HepG2 (cell line): Measurements from ENCODE around the gene ASCC2. TPM values are rescaled to one million over a fixed set of nuclear protein-coding genes. Genes with fewer than 3 reads are reported as not detected.

Source experiments
- ATAC-seq: fragments of 200-7000 bp; cut with Tn5 transposase; 3 replicates; pipeline ENCODE4 v1.9.1; 2020; ENCODE audit warnings: mild to moderate bottlenecking, moderate library complexity
- BruUV-seq: library from RNA; stranded (reverse); fragments of 400-500 nt; replicated peaks from 2 replicates; lab custom pipeline; 2021; lab: Mats Ljungman, UMichigan
- CTCF ChIA-PET: fragments of 300-600 bp; formaldehyde crosslinking; extraction: SDS; loops from one replicate; lab custom pipeline; 2021; ENCODE audit warnings: low total read pairs, inconsistent platforms, low intra/inter-chr PET ratio; lab: Yijun Ruan, JAX
- POLR2A ChIA-PET: fragments of 350-600 bp; sonication (Branson Sonifier 250); formaldehyde crosslinking; loops from one replicate; lab custom pipeline; 2020; ENCODE audit warnings: antibody characterized with exemption, inconsistent platforms; lab: Yijun Ruan, JAX
- DNase-seq: peaks from one replicate; pipeline ENCODE4 v3.0.0-alpha.2; 2015; ENCODE audit warnings: low spot score
- FAIRE-seq: peaks from 3 replicates; lab custom pipeline; 2011; peaks lifted over from hg19 to GRCh38; lab: Jason Lieb, UNC
- H2AFZ ChIP-seq: one replicate; pipeline ENCODE4 v1.6.1; 2011; ENCODE audit warnings: low read length, inconsistent platforms
- H3K27ac ChIP-seq: fragments of 300-600 bp; 3 replicates; pipeline ENCODE4 v1.8.0; 2011; ENCODE audit warnings: mixed run types, mild to moderate bottlenecking, mixed read lengths, low read length, inconsistent platforms; ENCODE audit not compliant: insufficient read depth; ENCODE audit errors: extremely low read length
- H3K27me3 ChIP-seq, 2 experiments: fragments of 200-600 bp in 1 of 2; 2 replicates in 1 of 2; 3 replicates in 1 of 2; pipeline versions ENCODE4 v1.6.0 to v1.8.0; 2011; ENCODE audit warnings: low read length in 2 of 2, mild to moderate bottlenecking in 2 of 2, moderate library complexity in 2 of 2, inconsistent platforms in 1 of 2; ENCODE audit not compliant: insufficient read depth in 2 of 2, control insufficient read depth in 1 of 2
- H3K36me3 ChIP-seq, 2 experiments: fragments of 200-600 bp in 1 of 2; replicated peaks in 1 of 2; 2 replicates in 1 of 2; 3 replicates in 1 of 2; pipeline versions ENCODE4 v1.5.1 to v1.8.0; 2011; ENCODE audit warnings: low read length in 2 of 2, inconsistent platforms in 1 of 2; ENCODE audit not compliant: insufficient read depth in 2 of 2, control insufficient read depth in 1 of 2
- H3K4me1 ChIP-seq: 2 replicates; pipeline ENCODE4 v1.5.1; 2012; ENCODE audit warnings: low read length, inconsistent platforms; ENCODE audit not compliant: insufficient read depth
- H3K4me2 ChIP-seq: 2 replicates; pipeline ENCODE4 v1.6.0; 2011; ENCODE audit warnings: low read depth, low read length, inconsistent platforms
- H3K4me3 ChIP-seq, 3 experiments: fragments of 200-600 bp in 1 of 3; sonication (generic), shearing (Covaris generic) in 1 of 3; replicated peaks in 1 of 3; 2 replicates each; pipeline ENCODE4 v1.5.1; 2011 to 2016; ENCODE audit warnings: low read length in 3 of 3, inconsistent platforms in 2 of 3, low read depth in 2 of 3, mild to moderate bottlenecking in 2 of 3, control low read depth in 1 of 3, mixed read lengths in 1 of 3; ENCODE audit not compliant: insufficient read depth in 1 of 3
- H3K79me2 ChIP-seq: one replicate; pipeline ENCODE4 v1.6.1; 2011; ENCODE audit warnings: low read length, inconsistent platforms; ENCODE audit not compliant: insufficient read depth
- H3K9ac ChIP-seq: 2 replicates; pipeline ENCODE4 v1.6.0; 2011; ENCODE audit warnings: mild to moderate bottlenecking, low read depth, low read length, inconsistent platforms; ENCODE audit not compliant: insufficient read depth
- H3K9me3 ChIP-seq: 2 replicates; pipeline ENCODE4 v1.5.1; 2012; ENCODE audit warnings: mild to moderate bottlenecking, low read length
- H4K20me1 ChIP-seq: 2 replicates; pipeline ENCODE4 v1.6.0; 2011; ENCODE audit warnings: inconsistent platforms, mild to moderate bottlenecking, low read length, moderate library complexity; ENCODE audit not compliant: insufficient read depth
- ATF7-NPFF ChIP-seq: sonication (generic); formaldehyde crosslinking; IDR thresholded peaks from 2 replicates; pipeline ENCODE4 v1.8.1; 2023; ENCODE audit warnings: mild to moderate bottlenecking, low read depth, missing genetic modification reagents, moderate library complexity
- HES4 ChIP-seq: sonication (generic); formaldehyde crosslinking; IDR thresholded peaks from 2 replicates; pipeline ENCODE4 v1.9.0; 2021; ENCODE audit warnings: mild to moderate bottlenecking, missing genetic modification reagents, borderline replicate concordance
- HMGXB4 ChIP-seq, 2 experiments: sonication (generic) in 1 of 2; formaldehyde crosslinking in 1 of 2; IDR thresholded peaks; 2 replicates each; pipeline versions ENCODE4 v1.4.0 to v1.6.1; 2018 to 2020; ENCODE audit warnings: missing genetic modification reagents in 2 of 2, borderline replicate concordance in 1 of 2, low read depth in 1 of 2, mild to moderate bottlenecking in 1 of 2, missing biosample characterization in 1 of 2
- KDM5A ChIP-seq: fragments of 200-600 bp; sonication (generic); IDR thresholded peaks from 2 replicates; pipeline ENCODE4 v1.7.0; 2018; ENCODE audit warnings: antibody characterized with exemption, mild to moderate bottlenecking, low read length, borderline replicate concordance
- MAF1 ChIP-seq: sonication (generic); formaldehyde crosslinking; IDR thresholded peaks from 2 replicates; pipeline ENCODE4 v1.5.0; 2020; ENCODE audit warnings: missing genetic modification reagents, borderline replicate concordance
- MXI1 ChIP-seq: IDR thresholded peaks from 3 replicates; pipeline ENCODE4 v1.6.1; 2012; ENCODE audit warnings: low read depth, low read length, inconsistent platforms, borderline replicate concordance
- NAIF1 ChIP-seq: sonication (generic); formaldehyde crosslinking; IDR thresholded peaks from 2 replicates; pipeline ENCODE4 v1.5.0; 2020; ENCODE audit warnings: mild to moderate bottlenecking, missing genetic modification reagents, borderline replicate concordance
- NKX3-1 ChIP-seq: sonication (generic); formaldehyde crosslinking; IDR thresholded peaks from 2 replicates; pipeline ENCODE4 v1.5.0; 2020; ENCODE audit warnings: missing genetic modification reagents
- PHF21A ChIP-seq: sonication (generic); formaldehyde crosslinking; IDR thresholded peaks from 2 replicates; pipeline ENCODE4 v1.5.0; 2020; ENCODE audit warnings: mild to moderate bottlenecking, missing genetic modification reagents
- POLR2G ChIP-seq: fragments of 200-400 bp; formaldehyde crosslinking; IDR thresholded peaks from 2 replicates; pipeline ENCODE4 v1.6.1; 2018; ENCODE audit warnings: mild to moderate bottlenecking, low read depth, low read length, moderate library complexity
- RAD21 ChIP-seq: fragments of 450-650 bp; formaldehyde crosslinking; IDR thresholded peaks from 2 replicates; pipeline ENCODE4 v1.5.0; 2020; ENCODE audit warnings: mild to moderate bottlenecking
- REL ChIP-seq: sonication (generic); formaldehyde crosslinking; conservative IDR thresholded peaks from 2 replicates; pipeline ENCODE4 v1.8.0; 2022; ENCODE audit warnings: mild to moderate bottlenecking, missing genetic modification reagents, moderate library complexity
- SIN3A ChIP-seq: IDR thresholded peaks from 2 replicates; pipeline ENCODE4 v1.6.1; 2011; ENCODE audit warnings: low read depth, mild to moderate bottlenecking, control low read depth, low read length, borderline replicate concordance
- XRCC5 ChIP-seq: fragments of 200-400 bp; formaldehyde crosslinking; optimal IDR thresholded peaks from 2 replicates; pipeline ENCODE3; 2017; ENCODE audit warnings: mild to moderate bottlenecking, low read length
- ZFP82 ChIP-seq: sonication (generic); formaldehyde crosslinking; IDR thresholded peaks from 2 replicates; pipeline ENCODE4 v1.5.1; 2020; ENCODE audit warnings: mild to moderate bottlenecking, missing genetic modification reagents, borderline replicate concordance
- ZNF160 ChIP-seq: sonication (generic); formaldehyde crosslinking; IDR thresholded peaks from 2 replicates; pipeline ENCODE4 v1.8.0; 2022; ENCODE audit warnings: mild to moderate bottlenecking, inconsistent platforms, missing genetic modification reagents
- ZNF235 ChIP-seq: sonication (generic); formaldehyde crosslinking; IDR thresholded peaks from 2 replicates; pipeline ENCODE4 v1.8.1; 2023; ENCODE audit warnings: mild to moderate bottlenecking, missing genetic modification reagents, borderline replicate concordance
- ZNF264 ChIP-seq: sonication (generic); formaldehyde crosslinking; IDR thresholded peaks from 2 replicates; pipeline ENCODE4 v1.4.0; 2020; ENCODE audit warnings: missing genetic modification reagents
- ZNF709 ChIP-seq: sonication (generic); formaldehyde crosslinking; IDR thresholded peaks from 2 replicates; pipeline ENCODE4 v1.5.0; 2020; ENCODE audit warnings: mild to moderate bottlenecking, missing genetic modification reagents
- ZNF749 ChIP-seq: sonication (generic); formaldehyde crosslinking; IDR thresholded peaks from 2 replicates; pipeline ENCODE4 v1.8.0; 2022; ENCODE audit warnings: mild to moderate bottlenecking, missing genetic modification reagents, moderate library complexity, borderline replicate concordance
- ZNF891 ChIP-seq: sonication (generic); formaldehyde crosslinking; IDR thresholded peaks from 2 replicates; pipeline ENCODE4 v1.5.0; 2020; ENCODE audit warnings: mild to moderate bottlenecking, missing genetic modification reagents
- whole genome bisulfite sequencing: methylation state at CpG from one replicate; pipeline ENCODE4 v1.1.6; 2017; ENCODE audit warnings: low lambda C conversion rate; 5-methylcytosine and 5-hydroxymethylcytosine counted together
- in situ Hi-C: cut with HindIII; loops from 2 replicates; pipeline ENCODE4 v1.10.0; 2017; ENCODE audit warnings: low pct_unique_long_range_greater_than_20kb; ENCODE audit not compliant: extremely low pct_ligation_motif_present
- intact Hi-C: fragments of 100-400 bp; cut with micrococcal nuclease; formaldehyde crosslinking; loops from one replicate; pipeline ENCODE4 v1.10.0; 2022; ENCODE audit not compliant: unreplicated experiment
- polyA plus RNA-seq, 8 experiments: library from polyadenylated mRNA; depleted of rRNA in 3 of 8; stranded (reverse) in 7 of 8; unstranded in 1 of 8; fragments of >200 nt; fragmentation: Illumina TruSeq in 4 of 8; extraction: Trizol in 4 of 8; gene quantifications; 2 replicates each; pipeline versions ENCODE4 v1.2.1 to v1.2.3, GENCODE V29; 2011 to 2016; ENCODE audit warnings: low read depth in 4 of 8, missing spikeins in 1 of 8, mixed read lengths in 1 of 8; ENCODE audit not compliant: insufficient read depth in 1 of 8
- total RNA-seq, 5 experiments: library from RNA; depleted of rRNA; stranded (reverse); fragments of >200 nt; fragmentation: Illumina TruSeq; extraction: Trizol; gene quantifications; 2 replicates each; pipeline ENCODE4 v1.2.3, GENCODE V29; 2016; ENCODE audit warnings: low read depth in 1 of 5

ASCC2 gene
- total and polyA plus RNA-seq, 2 of the 13 experiments (the other 11 are each of a cell fraction or from before 2014, with no cell fraction given), result 26.2 to 26.3 TPM

GRCh38 chr22:29765905-29766631 is 72.0 kb downstream of the ASCC2 start:
- CTCF ChIA-PET, result no interaction called here
- POLR2A ChIA-PET, result interaction anchor here (0.8 to 2.2 kb wide), 20 partner anchors 9 to 658 kb away, joined by 3 to 31 read pairs (median 4); partner anchors contain the start of genes ASCC2 and TBC1D10A
- FAIRE-seq, result peak; percentile 86
- Histone ChIP-seq H3K4me1 (peaks cover 52% of the 10 kb centered on the region), H3K4me3 (peak overlapping the region; percentile 69 to 95 (median 80)), H3K27ac (peak overlapping the region; percentile 88), H2AFZ (peak overlapping the region; percentile 57), H3K36me3 (no peaks in the 10 kb centered on the region), H3K9me3 (no peaks in the 10 kb centered on the region), H3K27me3 (peaks cover 0 to 4% of the 10 kb centered on the region in 2 experiments; a peak in 1 of 5 replicates), H4K20me1 (no peaks in the 10 kb centered on the region), H3K4me2 (peak overlapping the region; percentile 87), H3K79me2 (peaks cover 33% of the 10 kb centered on the region), H3K9ac (peak overlapping the region; percentile 94)
- 47% methylated on average over 12 of the region's 15 CpGs for WGBS
- in situ Hi-C loops, result no loop called here
- ATAC-seq, result peak; percentile 89
- intact Hi-C loops, result loop anchor here (1.0 to 2.0 kb wide), 2 partner anchors 72 to 117 kb away; partner anchors contain the start of genes ASCC2 and MTMR3
- BruUV-seq, result TSS peak; percentile 73
- DNase-seq, result peak; percentile 81
- TF ChIP-seq MAF1 (no peak), REL (CRISPR knock-in tag) (0 out of 2 replicates have a peak, but pooled peaks have one; percentile 41), KDM5A (peak; percentile 13; the same call in 1 of the 2 replicates), ZNF891 (CRISPR knock-in tag) (0 out of 2 replicates have a peak, but pooled peaks have one; percentile 23), MXI1 (peak; percentile 43; the same call in 1 of the 3 replicates), ZNF264 (CRISPR knock-in tag) (peak; percentile 26; the same call in 1 of the 2 replicates), PHF21A (CRISPR knock-in tag) (no peak; the same call in 1 of the 2 replicates), ZNF709 (CRISPR knock-in tag) (no peak), XRCC5 (peak; percentile 14), ZFP82 (CRISPR knock-in tag) (0 out of 2 replicates have a peak, but pooled peaks have one; percentile 31), HES4 (CRISPR knock-in tag) (no peak), RAD21 (peak; percentile 49), ZNF160 (CRISPR knock-in tag) (0 out of 2 replicates have a peak, but pooled peaks have one; percentile 8), HMGXB4 (CRISPR knock-in tag; IDR thresholded peaks at IDR 0.05; ENCODE audit: borderline replicate concordance in 1 of 2, low read depth in 1 of 2) (0 out of 4 replicates have a peak, but pooled peaks of 1 of the 2 experiments have one; percentile 6), NKX3-1 (CRISPR knock-in tag) (0 out of 2 replicates have a peak, but pooled peaks have one; percentile 20), ATF7-NPFF (CRISPR knock-in tag) (peak; percentile 25; the same call in 1 of the 2 replicates), ZNF749 (CRISPR knock-in tag) (no peak), ZNF235 (CRISPR knock-in tag) (0 out of 2 replicates have a peak, but pooled peaks have one; percentile 19), NAIF1 (CRISPR knock-in tag) (0 out of 2 replicates have a peak, but pooled peaks have one; percentile 3), POLR2G (peak; percentile 11), SIN3A (0 out of 2 replicates have a peak, but pooled peaks have one; percentile 22)
